HL-60 (cell line): ENCODE results near the gene OSM.

Source experiments
- GABPA ChIP-seq: IDR thresholded peaks from 2 replicates; pipeline ENCODE4 v1.6.1; 2012; ENCODE audit warnings: low read depth
- POLR2AphosphoS5 ChIP-seq: IDR thresholded peaks from 2 replicates; pipeline ENCODE4 v1.6.1; 2012; ENCODE audit warnings: low read depth
- SPI1 ChIP-seq: IDR thresholded peaks from 2 replicates; pipeline ENCODE4 v1.6.1; 2012; ENCODE audit warnings: low read depth, mild to moderate bottlenecking, borderline replicate concordance
- TF ChIP-seq, protein P1 (sequence below): IDR thresholded peaks from one replicate; pipeline ENCODE4 v1.5.1; 2011; ENCODE audit warnings: low read length, control low read depth, inconsistent platforms; ENCODE audit not compliant: insufficient read depth
- TF ChIP-seq, protein P2 (sequence below): IDR thresholded peaks from 2 replicates; pipeline ENCODE4 v1.6.1; 2012; ENCODE audit warnings: low read depth; ENCODE audit not compliant: insufficient replicate concordance

DNA sequence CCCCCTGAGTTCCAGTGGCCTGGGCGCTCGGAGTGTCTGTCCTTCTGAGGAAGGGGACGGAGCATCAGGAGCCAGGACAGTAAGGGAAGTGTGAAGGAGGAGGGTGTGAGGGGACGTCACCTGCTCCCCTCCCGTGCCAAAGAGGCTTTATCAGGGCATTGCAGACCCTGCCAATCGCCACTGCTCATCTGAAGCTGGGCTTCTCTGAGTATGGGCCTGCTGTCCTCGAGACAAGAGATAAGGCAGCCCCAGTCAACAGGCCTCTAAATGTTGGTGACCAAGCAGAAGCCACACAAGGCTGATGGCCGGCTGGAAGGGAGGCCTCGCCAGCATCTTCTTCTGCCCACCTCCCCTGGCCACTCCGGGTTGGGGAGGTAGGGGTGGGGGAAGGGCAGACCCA lies 49.9 kb downstream of the OSM start:
- TF ChIP-seq, protein P1, sequence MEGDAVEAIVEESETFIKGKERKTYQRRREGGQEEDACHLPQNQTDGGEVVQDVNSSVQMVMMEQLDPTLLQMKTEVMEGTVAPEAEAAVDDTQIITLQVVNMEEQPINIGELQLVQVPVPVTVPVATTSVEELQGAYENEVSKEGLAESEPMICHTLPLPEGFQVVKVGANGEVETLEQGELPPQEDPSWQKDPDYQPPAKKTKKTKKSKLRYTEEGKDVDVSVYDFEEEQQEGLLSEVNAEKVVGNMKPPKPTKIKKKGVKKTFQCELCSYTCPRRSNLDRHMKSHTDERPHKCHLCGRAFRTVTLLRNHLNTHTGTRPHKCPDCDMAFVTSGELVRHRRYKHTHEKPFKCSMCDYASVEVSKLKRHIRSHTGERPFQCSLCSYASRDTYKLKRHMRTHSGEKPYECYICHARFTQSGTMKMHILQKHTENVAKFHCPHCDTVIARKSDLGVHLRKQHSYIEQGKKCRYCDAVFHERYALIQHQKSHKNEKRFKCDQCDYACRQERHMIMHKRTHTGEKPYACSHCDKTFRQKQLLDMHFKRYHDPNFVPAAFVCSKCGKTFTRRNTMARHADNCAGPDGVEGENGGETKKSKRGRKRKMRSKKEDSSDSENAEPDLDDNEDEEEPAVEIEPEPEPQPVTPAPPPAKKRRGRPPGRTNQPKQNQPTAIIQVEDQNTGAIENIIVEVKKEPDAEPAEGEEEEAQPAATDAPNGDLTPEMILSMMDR = no peak
- TF ChIP-seq POLR2AphosphoS5 (no peak), GABPA (no peak), SPI1 (no peak)
- TF ChIP-seq, protein P2, sequence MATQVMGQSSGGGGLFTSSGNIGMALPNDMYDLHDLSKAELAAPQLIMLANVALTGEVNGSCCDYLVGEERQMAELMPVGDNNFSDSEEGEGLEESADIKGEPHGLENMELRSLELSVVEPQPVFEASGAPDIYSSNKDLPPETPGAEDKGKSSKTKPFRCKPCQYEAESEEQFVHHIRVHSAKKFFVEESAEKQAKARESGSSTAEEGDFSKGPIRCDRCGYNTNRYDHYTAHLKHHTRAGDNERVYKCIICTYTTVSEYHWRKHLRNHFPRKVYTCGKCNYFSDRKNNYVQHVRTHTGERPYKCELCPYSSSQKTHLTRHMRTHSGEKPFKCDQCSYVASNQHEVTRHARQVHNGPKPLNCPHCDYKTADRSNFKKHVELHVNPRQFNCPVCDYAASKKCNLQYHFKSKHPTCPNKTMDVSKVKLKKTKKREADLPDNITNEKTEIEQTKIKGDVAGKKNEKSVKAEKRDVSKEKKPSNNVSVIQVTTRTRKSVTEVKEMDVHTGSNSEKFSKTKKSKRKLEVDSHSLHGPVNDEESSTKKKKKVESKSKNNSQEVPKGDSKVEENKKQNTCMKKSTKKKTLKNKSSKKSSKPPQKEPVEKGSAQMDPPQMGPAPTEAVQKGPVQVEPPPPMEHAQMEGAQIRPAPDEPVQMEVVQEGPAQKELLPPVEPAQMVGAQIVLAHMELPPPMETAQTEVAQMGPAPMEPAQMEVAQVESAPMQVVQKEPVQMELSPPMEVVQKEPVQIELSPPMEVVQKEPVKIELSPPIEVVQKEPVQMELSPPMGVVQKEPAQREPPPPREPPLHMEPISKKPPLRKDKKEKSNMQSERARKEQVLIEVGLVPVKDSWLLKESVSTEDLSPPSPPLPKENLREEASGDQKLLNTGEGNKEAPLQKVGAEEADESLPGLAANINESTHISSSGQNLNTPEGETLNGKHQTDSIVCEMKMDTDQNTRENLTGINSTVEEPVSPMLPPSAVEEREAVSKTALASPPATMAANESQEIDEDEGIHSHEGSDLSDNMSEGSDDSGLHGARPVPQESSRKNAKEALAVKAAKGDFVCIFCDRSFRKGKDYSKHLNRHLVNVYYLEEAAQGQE = no peak
